Measurements from ENCODE around the gene EIF4E. TPM values are rescaled to one million over a fixed set of nuclear protein-coding genes. Genes with fewer than 3 reads are reported as not detected.

EIF4E gene
- total RNA-seq, 4 donors from 2014 or later = 68.3 to 112 (median 97.5) TPM

GRCh38 chr4:98958065-98958464, 29.1 kb upstream of the EIF4E start:
- ATAC-seq = no peak
- Histone ChIP-seq H3K27me3 (no peaks in the 10 kb centered on the region), H3K36me3 (no peaks in the 10 kb centered on the region), H3K4me3 (no peak overlapping the region), H3K4me1 (no peaks in the 10 kb centered on the region), H3K27ac (no peak overlapping the region), H3K9me3 (no peaks in the 10 kb centered on the region)
- no peak for TF ChIP-seq POLR2A (IDR thresholded peaks at IDR 0.05)
- no peak for TF ChIP-seq POLR2AphosphoS5 (IDR thresholded peaks at IDR 0.05)
- no peak for TF ChIP-seq EP300 (IDR thresholded peaks at IDR 0.05)
- 100% methylated on average over 1 of the region's 2 CpGs; no CpG with 5 or more reads in 1 of the 2 donors for WGBS, 2 donors (ENCODE audit: low coverage in 1 of 2)

GRCh38 chr4:98955229-98955628, 26.3 kb upstream of the EIF4E start:
- ATAC-seq = no peak
- H3K27ac ChIP-seq = no peak overlapping the region
- 90 to 93% methylated on average over 6 of the region's 6 CpGs for WGBS, 2 donors (ENCODE audit: low coverage in 1 of 2)
- no peaks in the 10 kb centered on the region for H3K9me3 ChIP-seq
- no peaks in the 10 kb centered on the region for H3K27me3 ChIP-seq
- H3K4me3 ChIP-seq = no peak overlapping the region
- TF ChIP-seq POLR2A (IDR thresholded peaks at IDR 0.05) (no peak), CTCF (IDR thresholded peaks at IDR 0.05) (no peak), POLR2AphosphoS5 (IDR thresholded peaks at IDR 0.05) (no peak), EP300 (IDR thresholded peaks at IDR 0.05) (no peak)
- no peaks in the 10 kb centered on the region for H3K36me3 ChIP-seq
- H3K4me1 ChIP-seq = no peaks in the 10 kb centered on the region

GRCh38 chr4:98951710-98952109, 22.8 kb upstream of the EIF4E start:
- Histone ChIP-seq H3K9me3 (no peaks in the 10 kb centered on the region), H3K27me3 (no peaks in the 10 kb centered on the region), H3K36me3 (no peaks in the 10 kb centered on the region), H3K4me3 (no peak overlapping the region), H3K4me1 (no peaks in the 10 kb centered on the region), H3K27ac (no peak overlapping the region)
- ATAC-seq = no peak
- 79 to 88% methylated on average over 3 of the region's 3 CpGs for WGBS, 2 donors (ENCODE audit: low coverage in 1 of 2)
- TF ChIP-seq EP300 (IDR thresholded peaks at IDR 0.05) (no peak), CTCF (IDR thresholded peaks at IDR 0.05) (no peak), POLR2A (IDR thresholded peaks at IDR 0.05) (no peak), POLR2AphosphoS5 (IDR thresholded peaks at IDR 0.05) (no peak)

- Histone ChIP-seq H3K4me1 (no peaks in the 10 kb centered on the region), H3K27ac (no peak overlapping the region), H3K9me3 (no peaks in the 10 kb centered on the region), H3K36me3 (no peaks in the 10 kb centered on the region), H3K27me3 (no peaks in the 10 kb centered on the region), H3K4me3 (no peak overlapping the region)
- WGBS, 2 donors (ENCODE audit: low coverage in 1 of 2) = 100% methylated on average over 1 of the region's 1 CpG; no CpG with 5 or more reads in 1 of the 2 donors
- TF ChIP-seq EP300 (IDR thresholded peaks at IDR 0.05) (no peak), POLR2AphosphoS5 (IDR thresholded peaks at IDR 0.05) (no peak), POLR2A (IDR thresholded peaks at IDR 0.05) (no peak), CTCF (IDR thresholded peaks at IDR 0.05) (no peak)
- no peak for ATAC-seq
These were observed 22.0 kb upstream of the EIF4E start for GRCh38 chr4:98950925-98951324.

- WGBS, 2 donors (ENCODE audit: low coverage in 1 of 2) = 90 to 91% methylated on average over 1 of the region's 1 CpG
- no peak for ATAC-seq
- no peaks in the 10 kb centered on the region for H3K27me3 ChIP-seq
- H3K4me3 ChIP-seq = no peak overlapping the region
- H3K27ac ChIP-seq = no peak overlapping the region
- no peaks in the 10 kb centered on the region for H3K36me3 ChIP-seq
- TF ChIP-seq POLR2A (IDR thresholded peaks at IDR 0.05) = no peak
- no peak for TF ChIP-seq EP300 (IDR thresholded peaks at IDR 0.05)
- TF ChIP-seq POLR2AphosphoS5 (IDR thresholded peaks at IDR 0.05) = no peak
- TF ChIP-seq CTCF (IDR thresholded peaks at IDR 0.05) = no peak
- H3K9me3 ChIP-seq = no peaks in the 10 kb centered on the region
- H3K4me1 ChIP-seq = no peaks in the 10 kb centered on the region
These were observed 17.4 kb upstream of the EIF4E start for GRCh38 chr4:98946359-98946758.

Data from gastroesophageal sphincter (tissue), 4 donors.